GM12801 (cell line): ENCODE data around the gene CTNNBL1.

Experiments used
- TF ChIP-seq, protein P1 (sequence below): IDR thresholded peaks from one replicate; pipeline ENCODE4 v1.5.1; 2011; ENCODE audit warnings: control low read depth; ENCODE audit not compliant: insufficient read length; ENCODE audit errors: extremely low read depth

The CTNNBL1 gene

GRCh38 chr20:37656945-37657344 is 36.9 kb upstream of the CTNNBL1 start:
- TF ChIP-seq, protein P1, sequence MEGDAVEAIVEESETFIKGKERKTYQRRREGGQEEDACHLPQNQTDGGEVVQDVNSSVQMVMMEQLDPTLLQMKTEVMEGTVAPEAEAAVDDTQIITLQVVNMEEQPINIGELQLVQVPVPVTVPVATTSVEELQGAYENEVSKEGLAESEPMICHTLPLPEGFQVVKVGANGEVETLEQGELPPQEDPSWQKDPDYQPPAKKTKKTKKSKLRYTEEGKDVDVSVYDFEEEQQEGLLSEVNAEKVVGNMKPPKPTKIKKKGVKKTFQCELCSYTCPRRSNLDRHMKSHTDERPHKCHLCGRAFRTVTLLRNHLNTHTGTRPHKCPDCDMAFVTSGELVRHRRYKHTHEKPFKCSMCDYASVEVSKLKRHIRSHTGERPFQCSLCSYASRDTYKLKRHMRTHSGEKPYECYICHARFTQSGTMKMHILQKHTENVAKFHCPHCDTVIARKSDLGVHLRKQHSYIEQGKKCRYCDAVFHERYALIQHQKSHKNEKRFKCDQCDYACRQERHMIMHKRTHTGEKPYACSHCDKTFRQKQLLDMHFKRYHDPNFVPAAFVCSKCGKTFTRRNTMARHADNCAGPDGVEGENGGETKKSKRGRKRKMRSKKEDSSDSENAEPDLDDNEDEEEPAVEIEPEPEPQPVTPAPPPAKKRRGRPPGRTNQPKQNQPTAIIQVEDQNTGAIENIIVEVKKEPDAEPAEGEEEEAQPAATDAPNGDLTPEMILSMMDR: no peak

- TF ChIP-seq, protein P1: no peak
Observed at GRCh38 chr20:37657924-37658804, 35.7 kb upstream of the CTNNBL1 start.

DNA sequence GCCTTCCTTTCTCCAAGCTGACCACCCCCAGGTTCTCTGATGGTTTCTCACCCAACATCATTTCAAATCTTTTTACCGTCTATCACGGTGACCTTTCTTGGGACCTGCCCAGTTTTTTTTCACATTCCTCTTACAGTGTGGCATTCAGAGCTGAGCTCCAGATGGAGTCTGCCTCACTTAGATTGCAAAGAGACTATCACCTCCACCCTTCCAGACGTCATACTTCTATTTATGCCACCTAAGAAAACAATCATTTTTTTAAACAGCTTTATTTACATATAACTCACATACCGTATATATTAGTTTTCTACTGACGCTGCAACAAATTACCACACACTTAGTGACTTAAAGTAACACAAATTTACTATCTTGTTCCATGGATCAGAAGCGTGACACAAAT is 32.3 kb upstream of the CTNNBL1 start:
- TF ChIP-seq, protein P1: no peak

- TF ChIP-seq, protein P1: no peak
Observed at GRCh38 chr20:37662308-37662707, 31.5 kb upstream of the CTNNBL1 start.

DNA sequence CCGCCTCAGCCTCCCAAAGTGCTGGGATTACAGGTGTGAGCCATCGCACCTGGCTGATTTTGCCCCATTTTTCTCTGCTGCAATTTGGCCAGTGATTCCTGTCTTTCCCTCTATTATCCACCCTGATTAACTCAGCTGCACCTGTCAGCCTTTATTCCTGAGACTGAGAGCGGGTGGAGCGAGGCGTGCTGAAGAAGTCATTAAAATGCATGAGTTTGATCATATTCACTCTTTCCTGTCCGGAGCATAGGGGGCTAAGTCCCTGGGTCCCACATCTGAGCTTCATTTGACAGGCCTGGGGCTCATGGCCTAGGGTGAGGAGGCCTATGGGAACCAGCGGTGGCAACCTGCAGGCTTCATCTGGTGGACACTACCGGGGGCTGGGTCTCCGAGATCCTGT is 25.7 kb upstream of the CTNNBL1 start:
- TF ChIP-seq, protein P1: no peak

- TF ChIP-seq, protein P1: no peak
Observed at GRCh38 chr20:37669062-37669772, 24.6 kb upstream of the CTNNBL1 start.

GRCh38 chr20:37669773-37670236 is 24.0 kb upstream of the CTNNBL1 start:
- TF ChIP-seq, protein P1: no peak
